OCI-LY1 (cell line): ENCODE measurements around the gene TCF19.

Experiments used
- H2AFZ ChIP-seq: fragments of 200-600 bp; sonication (generic), shearing (Covaris generic); 2 replicates; pipeline ENCODE4 v1.6.0; 2014; ENCODE audit warnings: antibody characterized with exemption, mild to moderate bottlenecking, low read length
- H3F3A ChIP-seq: fragments of 200-600 bp; sonication (generic), shearing (Covaris generic); 2 replicates; pipeline ENCODE4 v1.6.0; 2014; ENCODE audit warnings: mild to moderate bottlenecking, antibody characterized with exemption, low read length, moderate library complexity; ENCODE audit not compliant: insufficient read depth
- H3K27ac ChIP-seq: fragments of 200-600 bp; sonication (generic); 2 replicates; pipeline ENCODE4 v1.5.1; 2014; ENCODE audit warnings: low read length, mixed run types, mild to moderate bottlenecking, low read depth; ENCODE audit not compliant: poor library complexity, severe bottlenecking
- H3K27me3 ChIP-seq: fragments of 200-600 bp; sonication (generic); 2 replicates; pipeline ENCODE4 v1.6.0; 2014; ENCODE audit warnings: antibody characterized with exemption, mild to moderate bottlenecking, low read length, moderate library complexity; ENCODE audit not compliant: insufficient read depth
- H3K36me3 ChIP-seq: fragments of 200-600 bp; sonication (generic); 2 replicates; pipeline ENCODE4 v1.6.1; 2014; ENCODE audit warnings: mild to moderate bottlenecking, antibody characterized with exemption, low read length, moderate library complexity, mixed read lengths; ENCODE audit not compliant: insufficient read depth
- H3K4me1 ChIP-seq: fragments of 200-600 bp; sonication (generic); 2 replicates; pipeline ENCODE4 v1.5.1; 2014; ENCODE audit warnings: mild to moderate bottlenecking, low read length, moderate library complexity; ENCODE audit not compliant: insufficient read depth, severe bottlenecking
- H3K4me2 ChIP-seq: fragments of 200-600 bp; sonication (generic), shearing (Covaris generic); 2 replicates; pipeline ENCODE4 v1.6.1; 2014; ENCODE audit warnings: low read length
- H3K4me3 ChIP-seq: fragments of 200-600 bp; sonication (generic); 2 replicates; pipeline ENCODE4 v1.5.1; 2014; ENCODE audit warnings: low read length, low read depth, mild to moderate bottlenecking, mixed read lengths; ENCODE audit not compliant: poor library complexity, severe bottlenecking
- H3K79me2 ChIP-seq: fragments of 200-600 bp; shearing (Covaris generic); 2 replicates; pipeline ENCODE4 v1.6.1; 2016; ENCODE audit warnings: mixed run types, low read length, mixed read lengths; ENCODE audit not compliant: insufficient read depth
- H3K9ac ChIP-seq: fragments of 200-600 bp; sonication (generic), shearing (Covaris generic); 2 replicates; pipeline ENCODE4 v1.6.1; 2014; ENCODE audit warnings: mild to moderate bottlenecking, low read length, mixed read lengths
- H3K9me2 ChIP-seq: fragments of 200-600 bp; sonication (generic), shearing (Covaris generic); 2 replicates; pipeline ENCODE4 v1.6.1; 2014; ENCODE audit warnings: low read depth, mild to moderate bottlenecking, low read length, mixed read lengths
- H3K9me3 ChIP-seq: fragments of 200-600 bp; shearing (Covaris generic); 2 replicates; pipeline ENCODE4 v1.6.1; 2014; ENCODE audit warnings: low read length, mixed read lengths
- H4K20me1 ChIP-seq: fragments of 200-600 bp; sonication (generic), shearing (Covaris generic); 2 replicates; pipeline ENCODE4 v1.6.0; 2016; ENCODE audit warnings: mild to moderate bottlenecking, low read length; ENCODE audit not compliant: insufficient read depth
- CTCF ChIP-seq: fragments of 200-600 bp; sonication (generic), shearing (Covaris generic); IDR thresholded peaks from 2 replicates; pipeline ENCODE4 v1.5.1; 2017; ENCODE audit warnings: mild to moderate bottlenecking, antibody characterized with exemption, low read length, moderate library complexity, mixed read lengths
- EZH2 ChIP-seq: fragments of 200-600 bp; sonication (generic), shearing (Covaris generic); IDR thresholded peaks from 2 replicates; pipeline ENCODE4 v1.8.0; 2017; ENCODE audit warnings: borderline replicate concordance, mixed run types, mild to moderate bottlenecking, antibody characterized with exemption, low read length, moderate library complexity, mixed read lengths

The TCF19 gene

GRCh38 chr6:31171931-31172905 is 13.8 kb downstream of the TCF19 start:
- Histone ChIP-seq H2AFZ (no peak overlapping the region), H3K79me2 (no peaks in the 10 kb centered on the region), H3K4me2 (no peak overlapping the region), H3K27me3 (no peaks in the 10 kb centered on the region), H3F3A (no peaks in the 10 kb centered on the region), H3K9ac (no peak overlapping the region), H3K4me3 (no peak overlapping the region), H4K20me1 (no peaks in the 10 kb centered on the region), H3K9me2 (no peaks in the 10 kb centered on the region), H3K36me3 (no peaks in the 10 kb centered on the region), H3K4me1 (no peaks in the 10 kb centered on the region), H3K27ac (no peak overlapping the region), H3K9me3 (no peaks in the 10 kb centered on the region)
- TF ChIP-seq CTCF = no peak
- TF ChIP-seq EZH2 = no peak

- Histone ChIP-seq H3K9ac (no peak overlapping the region), H3K4me1 (no peaks in the 10 kb centered on the region), H3F3A (no peaks in the 10 kb centered on the region), H3K4me3 (no peak overlapping the region), H3K36me3 (no peaks in the 10 kb centered on the region), H2AFZ (no peak overlapping the region), H3K9me3 (no peaks in the 10 kb centered on the region), H3K4me2 (no peak overlapping the region), H4K20me1 (no peaks in the 10 kb centered on the region), H3K27ac (no peak overlapping the region), H3K27me3 (no peaks in the 10 kb centered on the region), H3K9me2 (no peaks in the 10 kb centered on the region), H3K79me2 (no peaks in the 10 kb centered on the region)
- TF ChIP-seq CTCF = no peak
- TF ChIP-seq EZH2 = no peak
These were observed 14.6 kb downstream of the TCF19 start for GRCh38 chr6:31172973-31173384.

- H4K20me1 ChIP-seq = no peaks in the 10 kb centered on the region
- no peak overlapping the region for H2AFZ ChIP-seq
- H3K4me1 ChIP-seq = peaks cover 3% of the 10 kb centered on the region
- H3K27me3 ChIP-seq = no peaks in the 10 kb centered on the region
- no peaks in the 10 kb centered on the region for H3K9me3 ChIP-seq
- H3K9me2 ChIP-seq = no peaks in the 10 kb centered on the region
- H3K36me3 ChIP-seq = no peaks in the 10 kb centered on the region
- no peaks in the 10 kb centered on the region for H3F3A ChIP-seq
- no peak overlapping the region for H3K4me2 ChIP-seq
- H3K9ac ChIP-seq = no peak overlapping the region
- no peak overlapping the region for H3K4me3 ChIP-seq
- no peaks in the 10 kb centered on the region for H3K79me2 ChIP-seq
- TF ChIP-seq CTCF (no peak), EZH2 (no peak)
- no peak overlapping the region for H3K27ac ChIP-seq
These were observed 15.0 kb downstream of the TCF19 start for GRCh38 chr6:31173406-31173805.
